GM12872 (cell line): ENCODE measurements around the gene KANK3.

ENCODE experiments used
- CTCF ChIP-seq: IDR thresholded peaks from 3 replicates; pipeline ENCODE4 v1.5.1; 2011; ENCODE audit warnings: low read depth, mild to moderate bottlenecking, low read length, moderate library complexity; ENCODE audit not compliant: insufficient read depth

The KANK3 gene

GRCh38 chr19:8304841-8305621, 38.0 kb downstream of the KANK3 start:
- TF ChIP-seq CTCF = no peak

- no peak for TF ChIP-seq CTCF
These were observed 40.3 kb downstream of the KANK3 start for GRCh38 chr19:8302734-8303133.

DNA sequence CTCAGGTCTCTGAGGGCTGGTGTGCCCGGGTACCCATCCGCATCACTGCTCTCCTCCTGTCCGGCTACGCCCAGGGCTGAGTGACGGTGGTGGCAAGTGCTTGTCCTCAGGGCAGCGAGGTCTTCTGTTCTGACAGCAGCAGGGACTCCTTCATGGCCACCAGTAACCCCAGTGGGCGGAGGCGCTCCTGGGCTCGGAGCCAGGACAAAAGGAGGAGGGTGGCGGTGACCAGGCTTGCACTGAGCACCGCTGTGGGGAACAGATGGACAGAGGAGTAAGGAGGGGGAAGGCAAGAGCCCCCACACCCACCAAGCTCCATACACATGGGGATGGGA, 40.7 kb downstream of the KANK3 start:
- no peak for TF ChIP-seq CTCF
